WI38 (cell line): ENCODE results near the gene AFTPH.

Source experiments
- H3K4me3 ChIP-seq: 2 replicates; pipeline ENCODE4 v1.5.1; 2011; ENCODE audit warnings: low read depth, mild to moderate bottlenecking, control low read depth, low read length
- TF ChIP-seq, protein P1 (sequence below): IDR thresholded peaks from 2 replicates; pipeline ENCODE4 v1.5.1; 2012; ENCODE audit warnings: low read depth, mild to moderate bottlenecking, control low read depth, low read length

The AFTPH gene

GRCh38 chr2:64593035-64593655 is 69.0 kb downstream of the AFTPH start:
- TF ChIP-seq, protein P1, sequence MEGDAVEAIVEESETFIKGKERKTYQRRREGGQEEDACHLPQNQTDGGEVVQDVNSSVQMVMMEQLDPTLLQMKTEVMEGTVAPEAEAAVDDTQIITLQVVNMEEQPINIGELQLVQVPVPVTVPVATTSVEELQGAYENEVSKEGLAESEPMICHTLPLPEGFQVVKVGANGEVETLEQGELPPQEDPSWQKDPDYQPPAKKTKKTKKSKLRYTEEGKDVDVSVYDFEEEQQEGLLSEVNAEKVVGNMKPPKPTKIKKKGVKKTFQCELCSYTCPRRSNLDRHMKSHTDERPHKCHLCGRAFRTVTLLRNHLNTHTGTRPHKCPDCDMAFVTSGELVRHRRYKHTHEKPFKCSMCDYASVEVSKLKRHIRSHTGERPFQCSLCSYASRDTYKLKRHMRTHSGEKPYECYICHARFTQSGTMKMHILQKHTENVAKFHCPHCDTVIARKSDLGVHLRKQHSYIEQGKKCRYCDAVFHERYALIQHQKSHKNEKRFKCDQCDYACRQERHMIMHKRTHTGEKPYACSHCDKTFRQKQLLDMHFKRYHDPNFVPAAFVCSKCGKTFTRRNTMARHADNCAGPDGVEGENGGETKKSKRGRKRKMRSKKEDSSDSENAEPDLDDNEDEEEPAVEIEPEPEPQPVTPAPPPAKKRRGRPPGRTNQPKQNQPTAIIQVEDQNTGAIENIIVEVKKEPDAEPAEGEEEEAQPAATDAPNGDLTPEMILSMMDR = no peak
- no peak overlapping the region for H3K4me3 ChIP-seq

GRCh38 chr2:64594226-64594989 is 70.3 kb downstream of the AFTPH start:
- TF ChIP-seq, protein P1 = no peak
- H3K4me3 ChIP-seq = no peak overlapping the region

DNA sequence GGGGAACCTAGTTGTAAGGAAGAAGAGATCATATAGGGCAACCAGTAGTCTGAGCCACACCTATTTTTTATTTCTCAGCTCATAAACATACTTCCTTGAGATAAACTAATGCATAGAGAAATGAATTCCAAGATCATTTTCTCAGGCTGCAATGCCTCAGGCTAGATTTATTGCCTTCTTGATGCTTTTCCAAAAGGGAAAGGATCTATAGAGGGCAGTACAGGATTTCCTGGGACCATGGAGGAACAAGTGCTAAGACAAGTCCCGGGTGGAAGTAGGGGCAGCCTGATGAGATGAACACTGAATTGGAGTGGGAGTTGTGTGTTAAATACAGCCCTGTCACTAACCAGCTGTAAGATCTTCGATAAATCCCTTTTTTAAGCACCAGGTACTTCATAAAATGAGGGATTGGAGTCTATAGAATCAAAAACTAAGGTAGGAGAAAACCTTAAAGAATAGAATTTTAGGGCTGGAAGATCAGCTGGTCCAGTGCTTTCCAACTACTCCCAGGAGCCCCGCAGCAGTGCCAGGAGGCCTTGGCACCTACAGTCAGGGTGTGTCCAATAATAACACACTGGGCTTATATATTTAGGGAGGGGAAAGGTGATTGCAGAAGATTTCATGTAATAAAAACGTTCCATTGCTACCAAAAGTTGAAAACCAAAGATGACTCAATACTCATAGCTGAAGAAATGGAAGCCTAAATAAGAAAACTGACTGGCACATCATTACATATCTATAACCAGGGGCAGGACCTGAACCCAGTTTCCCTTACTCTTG is 71.5 kb downstream of the AFTPH start:
- H3K4me3 ChIP-seq = no peak overlapping the region
- TF ChIP-seq, protein P1 = peak; percentile 20; the same call in 1 of the 2 replicates

GRCh38 chr2:64598226-64598625 is 74.1 kb downstream of the AFTPH start:
- TF ChIP-seq, protein P1 = no peak
- H3K4me3 ChIP-seq = no peak overlapping the region

DNA sequence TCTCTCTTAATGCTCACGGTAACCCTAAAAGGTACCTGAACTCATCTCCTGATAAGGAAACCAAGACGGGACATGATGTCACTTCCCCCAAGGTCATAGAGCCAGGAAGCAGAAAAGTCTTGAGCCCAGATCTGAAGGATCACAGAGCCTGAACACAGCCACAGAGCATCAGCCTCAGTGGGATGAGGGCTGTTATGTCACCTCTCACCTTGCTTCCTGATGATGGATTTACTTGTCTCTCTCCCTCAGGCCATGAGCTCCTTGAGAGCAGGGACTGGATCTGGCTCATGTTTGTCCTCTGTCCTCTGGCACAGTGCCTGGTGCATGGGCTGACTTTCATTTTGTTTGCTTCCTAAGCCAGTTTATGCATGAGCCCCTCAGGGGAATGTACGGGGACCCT is 75.3 kb downstream of the AFTPH start:
- TF ChIP-seq, protein P1 = no peak
- H3K4me3 ChIP-seq = no peak overlapping the region

GRCh38 chr2:64601034-64601754 is 77.1 kb downstream of the AFTPH start:
- no peak overlapping the region for H3K4me3 ChIP-seq
- TF ChIP-seq, protein P1 = no peak
